Left ventricle myocardium inferior (tissue), 1 donor: ENCODE data around the gene GRHL1. TPM values are rescaled to one million over a fixed set of nuclear protein-coding genes. Genes with fewer than 3 reads are reported as not detected.

Experiments
- DNase-seq: peaks from one replicate; pipeline ENCODE4 v3.0.0-alpha.2; 2020
- H3K27ac ChIP-seq: fragments of 200-600 bp; replicated peaks from 2 replicates; pipeline ENCODE4 v1.8.0; 2021
- H3K27me3 ChIP-seq: fragments of 200-600 bp; 2 replicates; pipeline ENCODE4 v1.8.0; 2021; ENCODE audit warnings: low read depth
- H3K36me3 ChIP-seq: fragments of 200-600 bp; 2 replicates; pipeline ENCODE4 v1.8.0; 2021
- H3K4me1 ChIP-seq: fragments of 200-600 bp; 2 replicates; pipeline ENCODE4 v1.8.0; 2021
- H3K4me3 ChIP-seq: fragments of 200-600 bp; 2 replicates; pipeline ENCODE4 v1.8.0; 2021; ENCODE audit warnings: mild to moderate bottlenecking, moderate library complexity
- H3K9me3 ChIP-seq: fragments of 200-600 bp; replicated peaks from 2 replicates; pipeline ENCODE4 v1.8.0; 2021
- intact Hi-C: fragments of 100-400 bp; cut with micrococcal nuclease; formaldehyde crosslinking; loops from one replicate; pipeline ENCODE4 v1.11.0; 2022
- total RNA-seq: library from RNA; stranded (reverse); fragmentation: NEBNext Ultra II Directional; extraction: Animal tissue kit (Norgen Biotek cat#: 25700); gene quantifications from one replicate; pipeline ENCODE4 v1.2.1, GENCODE V29; 2021
- TF ChIP-seq, protein P1 (sequence below): fragments of 200-600 bp; IDR thresholded peaks from 2 replicates; pipeline ENCODE4 v1.8.0; 2021; ENCODE audit warnings: antibody characterized with exemption, mild to moderate bottlenecking, borderline replicate concordance
- donor health status: DM: no; HTN: yes; CAD: no; lungs with severe emphysema.

The GRHL1 gene
- total RNA-seq, 1 donor from 2014 or later = 0.69 TPM

GRCh38 chr2:10038716-10039115 lies 87.2 kb downstream of the GRHL1 start:
- H3K4me3 ChIP-seq = no peak overlapping the region
- intact Hi-C loops = no loop called here
- no peak for DNase-seq
- H3K27me3 ChIP-seq = no peaks in the 10 kb centered on the region
- peaks cover 90% of the 10 kb centered on the region for H3K4me1 ChIP-seq
- H3K27ac ChIP-seq = peak overlapping the region; percentile 84
- TF ChIP-seq, protein P1, sequence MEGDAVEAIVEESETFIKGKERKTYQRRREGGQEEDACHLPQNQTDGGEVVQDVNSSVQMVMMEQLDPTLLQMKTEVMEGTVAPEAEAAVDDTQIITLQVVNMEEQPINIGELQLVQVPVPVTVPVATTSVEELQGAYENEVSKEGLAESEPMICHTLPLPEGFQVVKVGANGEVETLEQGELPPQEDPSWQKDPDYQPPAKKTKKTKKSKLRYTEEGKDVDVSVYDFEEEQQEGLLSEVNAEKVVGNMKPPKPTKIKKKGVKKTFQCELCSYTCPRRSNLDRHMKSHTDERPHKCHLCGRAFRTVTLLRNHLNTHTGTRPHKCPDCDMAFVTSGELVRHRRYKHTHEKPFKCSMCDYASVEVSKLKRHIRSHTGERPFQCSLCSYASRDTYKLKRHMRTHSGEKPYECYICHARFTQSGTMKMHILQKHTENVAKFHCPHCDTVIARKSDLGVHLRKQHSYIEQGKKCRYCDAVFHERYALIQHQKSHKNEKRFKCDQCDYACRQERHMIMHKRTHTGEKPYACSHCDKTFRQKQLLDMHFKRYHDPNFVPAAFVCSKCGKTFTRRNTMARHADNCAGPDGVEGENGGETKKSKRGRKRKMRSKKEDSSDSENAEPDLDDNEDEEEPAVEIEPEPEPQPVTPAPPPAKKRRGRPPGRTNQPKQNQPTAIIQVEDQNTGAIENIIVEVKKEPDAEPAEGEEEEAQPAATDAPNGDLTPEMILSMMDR = no peak
- no peaks in the 10 kb centered on the region for H3K36me3 ChIP-seq
- H3K9me3 ChIP-seq = no peaks in the 10 kb centered on the region

GRCh38 chr2:10039658-10040410 lies 88.3 kb downstream of the GRHL1 start:
- Histone ChIP-seq H3K4me3 (no peak overlapping the region), H3K9me3 (no peaks in the 10 kb centered on the region), H3K36me3 (no peaks in the 10 kb centered on the region), H3K4me1 (peaks cover 89% of the 10 kb centered on the region), H3K27ac (peak overlapping the region; percentile 100), H3K27me3 (no peaks in the 10 kb centered on the region)
- no peak for DNase-seq
- TF ChIP-seq, protein P1 = no peak
- intact Hi-C loops = no loop called here

GRCh38 chr2:10041711-10042110 lies 90.2 kb downstream of the GRHL1 start:
- intact Hi-C loops = no loop called here
- H3K4me3 ChIP-seq = peak overlapping the region; percentile 67
- peaks cover 8% of the 10 kb centered on the region for H3K36me3 ChIP-seq
- no peaks in the 10 kb centered on the region for H3K9me3 ChIP-seq
- H3K27me3 ChIP-seq = no peaks in the 10 kb centered on the region
- peak overlapping the region; percentile 100 for H3K27ac ChIP-seq
- peaks cover 89% of the 10 kb centered on the region for H3K4me1 ChIP-seq
- TF ChIP-seq, protein P1 = no peak
- no peak for DNase-seq

GRCh38 chr2:10042301-10043161 lies 91.0 kb downstream of the GRHL1 start:
- intact Hi-C loops = no loop called here

DNA sequence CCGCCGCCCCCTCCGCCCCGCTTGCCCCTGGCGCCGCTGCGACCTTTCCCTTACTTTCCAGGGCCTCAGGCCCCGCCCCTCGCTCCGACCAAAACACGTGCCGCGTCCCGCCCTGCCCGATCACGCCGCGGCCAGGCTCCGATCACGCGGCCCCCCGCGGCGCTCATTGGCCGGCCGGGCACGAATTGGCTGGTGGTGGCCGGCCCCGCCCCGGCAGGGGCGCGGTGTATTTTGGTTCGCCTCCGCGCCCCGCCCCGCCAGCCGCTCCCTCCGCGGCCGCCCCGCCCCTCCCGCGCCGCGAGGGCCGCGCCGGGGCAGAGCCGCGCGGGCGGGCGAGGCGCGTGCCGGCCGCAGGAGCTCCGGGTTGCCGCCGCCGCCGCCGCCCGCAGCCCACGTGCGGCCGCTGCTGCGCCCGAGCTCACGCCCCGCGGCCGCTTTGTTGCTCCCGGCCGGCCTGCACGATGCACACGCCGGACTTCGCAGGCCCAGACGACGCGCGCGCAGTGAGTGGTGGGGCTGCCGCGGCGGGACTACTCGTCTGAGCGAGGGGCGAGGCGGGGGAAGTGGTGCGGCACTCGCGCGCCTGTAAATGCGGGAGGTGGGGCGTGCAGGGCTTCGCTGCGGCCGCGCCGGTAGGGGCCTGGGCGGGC lies 91.9 kb downstream of the GRHL1 start, which contains the start of gene KLF11:
Gene KLF11 (plus strand): TSS at position 295 of the 650 bp plus-strand sequence. CDS start 167 bp downstream, at position 462.
- H3K4me1 ChIP-seq = peaks cover 89% of the 10 kb centered on the region
- DNase-seq = peak; percentile 95
- intact Hi-C loops = no loop called here
- H3K27ac ChIP-seq = peak within 1 kb of the TSS; percentile 100
- TF ChIP-seq, protein P1 = no peak
- H3K36me3 ChIP-seq = peaks cover 23% of the 10 kb centered on the region
- H3K4me3 ChIP-seq = peak within 1 kb of the TSS; percentile 70
- H3K27me3 ChIP-seq = no peaks in the 10 kb centered on the region
- H3K9me3 ChIP-seq = no peaks in the 10 kb centered on the region

More at GRCh38 chr2:10042301-10043161, 91.0 kb downstream of the GRHL1 start:
- Histone ChIP-seq H3K27ac (peak overlapping the region; percentile 100), H3K27me3 (no peaks in the 10 kb centered on the region), H3K4me1 (peaks cover 89% of the 10 kb centered on the region), H3K9me3 (no peaks in the 10 kb centered on the region), H3K4me3 (peak overlapping the region; percentile 67), H3K36me3 (peaks cover 15% of the 10 kb centered on the region)
- DNase-seq = peak; percentile 89
- TF ChIP-seq, protein P1 = peak; percentile 45
